Loucy (cell line): ENCODE data around the gene CUL1.

Source experiments
- H2AFZ ChIP-seq: fragments of 200-600 bp; sonication (generic); 2 replicates; pipeline ENCODE4 v1.6.0; 2016; ENCODE audit warnings: antibody characterized with exemption, mild to moderate bottlenecking, low read length, moderate library complexity
- H3F3A ChIP-seq: fragments of 200-600 bp; 2 replicates; pipeline ENCODE4 v1.6.0; 2016; ENCODE audit warnings: antibody characterized with exemption, low read depth, mild to moderate bottlenecking
- H3K27me3 ChIP-seq: fragments of 200-600 bp; sonication (generic); 2 replicates; pipeline ENCODE4 v1.6.1; 2014; ENCODE audit warnings: low read length, mild to moderate bottlenecking; ENCODE audit not compliant: insufficient read depth, poor library complexity, severe bottlenecking
- H3K36me3 ChIP-seq: fragments of 200-600 bp; sonication (generic); 2 replicates; pipeline ENCODE4 v1.6.1; 2016; ENCODE audit warnings: low read length; ENCODE audit not compliant: insufficient read depth
- H3K4me1 ChIP-seq: fragments of 200-600 bp; sonication (generic); 2 replicates; pipeline ENCODE4 v1.5.1; 2014; ENCODE audit warnings: low read length, mild to moderate bottlenecking; ENCODE audit not compliant: insufficient read depth, poor library complexity, severe bottlenecking
- H3K4me2 ChIP-seq: fragments of 200-600 bp; sonication (generic); 2 replicates; pipeline ENCODE4 v1.6.0; 2014; ENCODE audit warnings: antibody characterized with exemption, low read length, low read depth, mild to moderate bottlenecking; ENCODE audit not compliant: poor library complexity, severe bottlenecking
- H3K4me3 ChIP-seq: fragments of 200-600 bp; sonication (generic); 2 replicates; pipeline ENCODE4 v1.5.1; 2014; ENCODE audit warnings: low read length, mild to moderate bottlenecking, mixed read lengths; ENCODE audit not compliant: poor library complexity, severe bottlenecking
- H3K79me2 ChIP-seq: fragments of 200-600 bp; sonication (generic); 2 replicates; pipeline ENCODE4 v1.6.1; 2014; ENCODE audit warnings: low read length; ENCODE audit not compliant: insufficient read depth
- H3K9ac ChIP-seq: fragments of 200-600 bp; sonication (generic); 2 replicates; pipeline ENCODE4 v1.6.0; 2014; ENCODE audit warnings: mild to moderate bottlenecking, low read depth, low read length, moderate library complexity; ENCODE audit not compliant: poor library complexity, severe bottlenecking
- H3K9me2 ChIP-seq: fragments of 200-600 bp; sonication (generic); replicated peaks from 2 replicates; pipeline ENCODE4 v1.6.1; 2016; ENCODE audit warnings: low read depth, low read length, mixed read lengths
- H3K9me3 ChIP-seq: fragments of 200-600 bp; sonication (generic); 2 replicates; pipeline ENCODE4 v1.6.1; 2014; ENCODE audit warnings: mild to moderate bottlenecking, antibody characterized with exemption, low read length, low read depth; ENCODE audit not compliant: insufficient read depth
- H4K20me1 ChIP-seq: fragments of 200-600 bp; sonication (generic); 2 replicates; pipeline ENCODE4 v1.6.0; 2014; ENCODE audit warnings: antibody characterized with exemption, low read length, mild to moderate bottlenecking; ENCODE audit not compliant: insufficient read depth, poor library complexity, severe bottlenecking
- EZH2phosphoT487 ChIP-seq: fragments of 200-600 bp; IDR thresholded peaks from 2 replicates; pipeline ENCODE4 v1.6.1; 2018; ENCODE audit warnings: antibody characterized with exemption, mild to moderate bottlenecking, moderate library complexity, borderline replicate concordance
- TF ChIP-seq, protein P1 (sequence below): fragments of 200-600 bp; sonication (generic); conservative IDR thresholded peaks from 2 replicates; pipeline ENCODE4 v1.5.1; 2014; ENCODE audit warnings: mild to moderate bottlenecking, antibody characterized with exemption, low read length

Gene CUL1

DNA sequence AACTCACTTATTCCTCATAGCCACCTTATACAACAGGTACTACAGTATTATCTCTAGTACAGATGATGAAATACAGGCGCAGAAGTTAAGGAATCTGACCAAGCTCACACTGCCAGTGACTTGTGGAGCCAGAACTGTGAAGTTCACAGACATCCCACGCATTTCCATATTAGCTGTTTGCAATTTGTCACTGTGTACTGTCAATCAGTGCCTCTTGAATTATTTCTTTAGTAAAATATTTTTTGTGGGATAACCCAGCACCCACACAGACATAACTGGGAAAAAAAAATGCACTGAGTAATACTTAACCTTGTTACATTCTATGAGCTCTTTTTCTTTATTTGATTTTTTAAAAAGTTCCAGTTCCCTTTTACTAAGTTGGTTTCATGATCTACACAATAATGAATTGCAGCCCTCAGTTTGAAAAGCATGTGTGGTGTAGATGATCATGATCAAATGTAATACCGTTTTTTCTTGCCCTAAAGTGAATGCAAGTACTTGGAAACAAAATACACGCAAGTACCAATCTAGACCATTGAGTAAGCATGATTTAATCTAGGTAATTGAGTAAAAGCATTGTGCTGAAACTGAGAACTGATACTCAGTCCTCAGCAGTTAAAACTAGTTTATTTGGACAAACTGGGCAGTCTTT lies 14.1 kb downstream of the CUL1 start:
- no peaks in the 10 kb centered on the region for H3K9me3 ChIP-seq
- no peaks in the 10 kb centered on the region for H3F3A ChIP-seq
- H2AFZ ChIP-seq = no peak overlapping the region
- H3K4me3 ChIP-seq = no peak overlapping the region
- no peaks in the 10 kb centered on the region for H3K27me3 ChIP-seq
- TF ChIP-seq EZH2phosphoT487 = no peak
- TF ChIP-seq, protein P1, sequence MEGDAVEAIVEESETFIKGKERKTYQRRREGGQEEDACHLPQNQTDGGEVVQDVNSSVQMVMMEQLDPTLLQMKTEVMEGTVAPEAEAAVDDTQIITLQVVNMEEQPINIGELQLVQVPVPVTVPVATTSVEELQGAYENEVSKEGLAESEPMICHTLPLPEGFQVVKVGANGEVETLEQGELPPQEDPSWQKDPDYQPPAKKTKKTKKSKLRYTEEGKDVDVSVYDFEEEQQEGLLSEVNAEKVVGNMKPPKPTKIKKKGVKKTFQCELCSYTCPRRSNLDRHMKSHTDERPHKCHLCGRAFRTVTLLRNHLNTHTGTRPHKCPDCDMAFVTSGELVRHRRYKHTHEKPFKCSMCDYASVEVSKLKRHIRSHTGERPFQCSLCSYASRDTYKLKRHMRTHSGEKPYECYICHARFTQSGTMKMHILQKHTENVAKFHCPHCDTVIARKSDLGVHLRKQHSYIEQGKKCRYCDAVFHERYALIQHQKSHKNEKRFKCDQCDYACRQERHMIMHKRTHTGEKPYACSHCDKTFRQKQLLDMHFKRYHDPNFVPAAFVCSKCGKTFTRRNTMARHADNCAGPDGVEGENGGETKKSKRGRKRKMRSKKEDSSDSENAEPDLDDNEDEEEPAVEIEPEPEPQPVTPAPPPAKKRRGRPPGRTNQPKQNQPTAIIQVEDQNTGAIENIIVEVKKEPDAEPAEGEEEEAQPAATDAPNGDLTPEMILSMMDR = no peak
- no peak overlapping the region for H3K9ac ChIP-seq
- no peak overlapping the region for H3K4me2 ChIP-seq
- H3K36me3 ChIP-seq = no peaks in the 10 kb centered on the region
- peaks cover 97% of the 10 kb centered on the region for H3K79me2 ChIP-seq
- peaks cover 26% of the 10 kb centered on the region for H4K20me1 ChIP-seq
- H3K9me2 ChIP-seq = no peaks in the 10 kb centered on the region
- H3K4me1 ChIP-seq = peaks cover 3% of the 10 kb centered on the region

DNA sequence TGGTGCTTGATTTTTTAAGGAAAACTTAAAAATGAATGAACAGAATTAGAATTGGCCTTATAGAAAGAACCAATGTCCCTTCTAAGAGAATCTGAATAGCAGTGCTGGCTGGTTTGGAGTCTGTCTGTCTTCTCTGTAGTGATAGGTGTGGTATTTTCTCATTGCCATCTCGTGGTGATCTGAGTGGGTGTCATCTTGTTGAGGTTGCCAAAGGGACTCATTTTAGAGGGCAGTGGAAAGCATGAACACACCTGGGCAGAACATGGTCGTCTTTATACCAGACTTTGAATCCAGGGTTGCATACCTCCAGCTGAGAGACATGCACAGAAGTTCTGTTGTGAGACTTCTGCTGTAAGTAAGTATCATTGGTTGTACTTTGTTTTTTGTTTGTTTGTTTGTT lies 15.8 kb downstream of the CUL1 start:
- no peaks in the 10 kb centered on the region for H3F3A ChIP-seq
- H3K27me3 ChIP-seq = no peaks in the 10 kb centered on the region
- peaks cover 27% of the 10 kb centered on the region for H4K20me1 ChIP-seq
- no peaks in the 10 kb centered on the region for H3K9me2 ChIP-seq
- no peak overlapping the region for H3K9ac ChIP-seq
- H3K4me2 ChIP-seq = no peak overlapping the region
- H3K4me3 ChIP-seq = no peak overlapping the region
- no peaks in the 10 kb centered on the region for H3K9me3 ChIP-seq
- peaks cover 97% of the 10 kb centered on the region for H3K79me2 ChIP-seq
- H3K4me1 ChIP-seq = no peaks in the 10 kb centered on the region
- TF ChIP-seq, protein P1 = no peak
- TF ChIP-seq EZH2phosphoT487 = no peak
- no peak overlapping the region for H2AFZ ChIP-seq
- H3K36me3 ChIP-seq = no peaks in the 10 kb centered on the region

DNA sequence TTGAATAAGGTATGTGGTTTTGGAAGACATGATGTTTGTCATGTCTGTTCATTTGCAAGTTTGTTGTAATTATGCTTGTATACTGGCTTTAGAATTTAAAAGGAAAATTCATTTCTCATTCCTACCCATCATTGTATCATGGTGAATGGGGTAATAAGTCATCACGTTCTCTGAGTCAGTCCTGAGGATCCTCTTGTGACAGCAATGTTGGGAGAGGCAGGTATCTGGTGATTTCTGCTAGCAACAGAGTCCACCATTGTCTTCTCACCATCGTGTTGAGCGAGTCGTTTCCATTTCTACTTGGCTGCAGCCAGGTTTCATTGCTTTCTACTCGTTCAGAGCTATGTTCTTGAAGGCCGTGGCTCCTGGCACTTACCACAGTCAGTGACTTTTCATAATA lies 16.3 kb downstream of the CUL1 start:
- H2AFZ ChIP-seq = no peak overlapping the region
- H3K9me2 ChIP-seq = no peaks in the 10 kb centered on the region
- H3K27me3 ChIP-seq = no peaks in the 10 kb centered on the region
- no peaks in the 10 kb centered on the region for H3K36me3 ChIP-seq
- H3K4me1 ChIP-seq = no peaks in the 10 kb centered on the region
- peaks cover 96% of the 10 kb centered on the region for H3K79me2 ChIP-seq
- H3F3A ChIP-seq = no peaks in the 10 kb centered on the region
- H3K9me3 ChIP-seq = no peaks in the 10 kb centered on the region
- H3K4me3 ChIP-seq = no peak overlapping the region
- H3K4me2 ChIP-seq = no peak overlapping the region
- H4K20me1 ChIP-seq = peaks cover 31% of the 10 kb centered on the region
- no peak overlapping the region for H3K9ac ChIP-seq
- TF ChIP-seq, protein P1 = no peak
- TF ChIP-seq EZH2phosphoT487 = no peak
